Brain microvascular endothelial cell (primary cell): ENCODE measurements around the gene BASP1.

Experiments
- DNase-seq: peaks from one replicate; pipeline ENCODE4 v3.0.0-alpha.2; 2020
- H3K27ac ChIP-seq: fragments of 250-450 bp; sonication (Bioruptor Pico); 2 replicates; pipeline ENCODE4 v1.5.1; 2020; ENCODE audit warnings: mild to moderate bottlenecking, moderate library complexity
- H3K27me3 ChIP-seq: fragments of 250-450 bp; sonication (Bioruptor Pico); replicated peaks from 2 replicates; pipeline ENCODE4 v1.5.1; 2020; ENCODE audit warnings: mild to moderate bottlenecking
- H3K36me3 ChIP-seq: fragments of 250-450 bp; sonication (Bioruptor Pico); replicated peaks from 2 replicates; pipeline ENCODE4 v1.5.1; 2020; ENCODE audit warnings: mild to moderate bottlenecking
- H3K4me3 ChIP-seq: 2 replicates; pipeline ENCODE4 v1.5.1; 2011; ENCODE audit warnings: low read depth, mild to moderate bottlenecking, control low read depth, low read length, moderate library complexity
- CTCF ChIP-seq: IDR thresholded peaks from 2 replicates; pipeline ENCODE4 v1.5.1; 2011; ENCODE audit warnings: low read depth, mild to moderate bottlenecking, moderate library complexity, low read length, control low read depth, inconsistent platforms; ENCODE audit errors: missing control alignments
- in situ Hi-C: cut with HindIII; loops from 2 replicates; pipeline ENCODE4 v1.10.0; 2017; ENCODE audit warnings: low sequenced_read_pairs, low pct_ligation_motif_present

The BASP1 gene

GRCh38 chr5:17178373-17178675 lies 39.1 kb upstream of the BASP1 start:
- Histone ChIP-seq H3K36me3 (no peaks in the 10 kb centered on the region), H3K4me3 (no peak overlapping the region), H3K27me3 (no peaks in the 10 kb centered on the region), H3K27ac (no peak overlapping the region)
- in situ Hi-C loops, result loop anchor here (25.0 kb wide), 2 partner anchors 241 to 391 kb away; partner anchors contain the start of gene MYO10
- no peak for DNase-seq
- no peak for TF ChIP-seq CTCF

DNA sequence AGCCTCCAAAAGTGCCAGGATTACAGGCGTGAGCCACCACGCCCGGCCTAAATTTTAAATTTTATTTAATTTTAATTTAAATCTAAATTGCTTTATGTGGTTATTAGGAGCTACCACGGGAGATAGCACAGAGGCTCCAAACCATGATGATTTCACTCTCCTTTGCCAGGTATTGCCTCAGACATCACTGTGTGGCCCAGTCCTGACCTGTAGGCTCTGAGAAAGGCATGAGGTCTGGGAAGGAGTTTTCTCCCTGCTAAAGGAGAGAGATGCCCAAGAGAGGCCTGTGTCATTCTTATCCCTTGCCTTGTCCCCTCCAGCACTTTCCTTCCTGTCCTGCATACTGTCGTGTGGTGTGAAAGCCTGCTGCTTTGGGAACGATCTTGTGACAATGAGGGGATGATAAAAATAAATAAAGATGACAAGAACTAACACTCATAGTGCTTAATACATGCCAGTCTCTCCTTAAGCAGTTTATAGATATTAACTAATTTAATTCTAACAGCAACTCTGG lies 37.0 kb upstream of the BASP1 start:
- TF ChIP-seq CTCF, result no peak
- in situ Hi-C loops, result loop anchor here (25.0 kb wide), 2 partner anchors 243 to 393 kb away; partner anchors contain the start of gene MYO10

GRCh38 chr5:17180864-17181723 lies 36.3 kb upstream of the BASP1 start:
- Histone ChIP-seq H3K36me3 (no peaks in the 10 kb centered on the region), H3K27ac (peak overlapping the region; percentile 85), H3K27me3 (no peaks in the 10 kb centered on the region), H3K4me3 (no peak overlapping the region)
- TF ChIP-seq CTCF, result no peak
- peak; percentile 100 for DNase-seq
- in situ Hi-C loops, result loop anchor here (25.0 kb wide), 2 partner anchors 244 to 394 kb away; partner anchors contain the start of gene MYO10

More for the DNA sequence above, 37.0 kb upstream of the BASP1 start:
- Histone ChIP-seq H3K36me3 (no peaks in the 10 kb centered on the region), H3K4me3 (no peak overlapping the region), H3K27ac (peak overlapping the region; percentile 85), H3K27me3 (no peaks in the 10 kb centered on the region)
- DNase-seq, result no peak

DNA sequence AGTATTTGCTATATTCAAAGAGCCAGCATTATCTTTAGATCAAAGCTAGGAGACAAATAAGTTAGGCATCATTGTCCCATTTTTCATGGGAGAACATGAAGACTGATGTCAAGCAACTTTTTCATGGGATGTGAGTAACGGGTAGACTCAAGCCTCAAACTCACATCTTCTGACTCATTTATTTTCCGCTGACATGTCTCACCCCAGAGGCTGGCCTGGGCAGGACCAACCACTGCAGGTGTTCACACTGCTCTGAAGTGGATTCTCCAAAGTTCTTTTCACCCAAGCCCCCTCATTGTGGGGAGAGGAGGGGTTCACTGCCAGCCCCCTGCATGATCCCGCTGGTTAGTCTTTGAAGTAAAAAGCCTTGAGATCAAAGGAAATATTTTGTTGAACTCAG lies 34.9 kb upstream of the BASP1 start:
- TF ChIP-seq CTCF, result no peak
- H3K36me3 ChIP-seq, result no peaks in the 10 kb centered on the region
- no peak overlapping the region for H3K4me3 ChIP-seq
- no peaks in the 10 kb centered on the region for H3K27me3 ChIP-seq
- in situ Hi-C loops, result loop anchor here (25.0 kb wide), 2 partner anchors 245 to 395 kb away; partner anchors contain the start of gene MYO10
- peak; percentile 39 for DNase-seq
- H3K27ac ChIP-seq, result peak overlapping the region; percentile 85

- TF ChIP-seq CTCF, result no peak
- no peaks in the 10 kb centered on the region for H3K27me3 ChIP-seq
- no peaks in the 10 kb centered on the region for H3K36me3 ChIP-seq
- no peak overlapping the region for H3K27ac ChIP-seq
- in situ Hi-C loops, result loop anchor here (25.0 kb wide), 2 partner anchors 246 to 396 kb away; partner anchors contain the start of gene MYO10
- DNase-seq, result no peak
- no peak overlapping the region for H3K4me3 ChIP-seq
Measured at GRCh38 chr5:17182981-17183380, 34.5 kb upstream of the BASP1 start.
